ENCODE measurements around the gene CABP1.

GRCh38 chr12:120687578-120688289 lies 47.3 kb downstream of the CABP1 start:
- TF ChIP-seq CTCF (conservative IDR thresholded peaks at IDR 0.05; ENCODE audit: low read depth in 2 of 2) (no peak), ZNF114 (CRISPR knock-in tag; IDR thresholded peaks at IDR 0.05) (no peak), ZNF462 (CRISPR knock-in tag; IDR thresholded peaks at IDR 0.05) (no peak)

All from GM23338 (cell line).